Endothelial cell of umbilical vein (primary cell): Measurements from ENCODE around the gene HOXD3. TPM values are rescaled to one million over a fixed set of nuclear protein-coding genes. Genes with fewer than 3 reads are reported as not detected.

Experiments used
- BruUV-seq: library from RNA; stranded (reverse); fragments of 400-500 nt; replicated peaks from 2 replicates; lab custom pipeline; 2021; lab: Mats Ljungman, UMichigan
- CTCF ChIA-PET: fragments of 300-600, 350-600 bp; sonication (Branson Sonifier 250); formaldehyde crosslinking; loops from one replicate; lab custom pipeline; 2021; ENCODE audit warnings: antibody characterized with exemption, inconsistent platforms; lab: Charles Lee
- POLR2A ChIA-PET: fragments of 300-600, 350-600 bp; sonication (Branson Sonifier 250); formaldehyde crosslinking; loops from one replicate; lab custom pipeline; 2021; ENCODE audit warnings: antibody characterized with exemption, inconsistent platforms; lab: Charles Lee
- DNase-seq: peaks from one replicate; pipeline ENCODE4 v3.0.0-alpha.2; 2011; ENCODE audit warnings: low read depth, low spot score
- FAIRE-seq: peaks from 2 replicates; lab custom pipeline; 2011; peaks lifted over from hg19 to GRCh38; lab: Jason Lieb, UNC
- H2AFZ ChIP-seq: 2 replicates; pipeline ENCODE4 v1.6.0; 2012; ENCODE audit warnings: low read depth, low read length, control low read depth, inconsistent platforms
- H3K27ac ChIP-seq: 2 replicates; pipeline ENCODE4 v1.5.1; 2011; ENCODE audit warnings: low read depth, mild to moderate bottlenecking, control low read depth, low read length, moderate library complexity; ENCODE audit not compliant: insufficient read depth
- H3K27me3 ChIP-seq, 2 experiments: 2 replicates each; pipeline versions ENCODE4 v1.6.0 to v1.6.1; 2011; ENCODE audit warnings: low read length in 2 of 2, mixed read lengths in 1 of 2; ENCODE audit not compliant: control insufficient read depth in 2 of 2, insufficient read depth in 2 of 2
- H3K36me3 ChIP-seq, 2 experiments: 2 replicates in 1 of 2; 3 replicates in 1 of 2; pipeline ENCODE4 v1.5.1; 2011; ENCODE audit warnings: low read length in 2 of 2, mild to moderate bottlenecking in 1 of 2, moderate library complexity in 1 of 2; ENCODE audit not compliant: control insufficient read depth in 2 of 2, insufficient read depth in 2 of 2; ENCODE audit errors: extremely low read depth in 1 of 2
- H3K4me1 ChIP-seq: 3 replicates; pipeline ENCODE4 v1.5.1; 2011; ENCODE audit warnings: mild to moderate bottlenecking, low read length; ENCODE audit not compliant: control insufficient read depth, insufficient read depth; ENCODE audit errors: extremely low read depth
- H3K4me2 ChIP-seq: 2 replicates; pipeline ENCODE4 v1.6.1; 2011; ENCODE audit warnings: low read length, control low read depth, mixed read lengths; ENCODE audit not compliant: insufficient read depth
- H3K4me3 ChIP-seq, 3 experiments: fragments of 200-600 bp in 1 of 3; sonication (generic), shearing (Covaris generic) in 1 of 3; replicated peaks in 1 of 3; 2 replicates each; pipeline ENCODE4 v1.5.1; 2011 to 2016; ENCODE audit warnings: control low read depth in 3 of 3, low read length in 3 of 3, mild to moderate bottlenecking in 2 of 3, inconsistent platforms in 1 of 3, low read depth in 1 of 3, moderate library complexity in 1 of 3; ENCODE audit not compliant: insufficient read depth in 1 of 3
- H3K79me2 ChIP-seq: 2 replicates; pipeline ENCODE4 v1.6.0; 2012; ENCODE audit warnings: low read length, inconsistent platforms; ENCODE audit not compliant: control insufficient read depth, insufficient read depth
- H3K9ac ChIP-seq: replicated peaks from 2 replicates; pipeline ENCODE3; 2011; ENCODE audit warnings: low read length, control low read depth; ENCODE audit not compliant: insufficient read depth; ENCODE audit errors: extremely low read depth
- H3K9me1 ChIP-seq: replicated peaks from 3 replicates; pipeline ENCODE4 v1.6.0; 2011; ENCODE audit warnings: mild to moderate bottlenecking, low read length; ENCODE audit not compliant: control insufficient read depth, insufficient read depth; ENCODE audit errors: extremely low read depth
- H3K9me3 ChIP-seq: replicated peaks from 2 replicates; pipeline ENCODE4 v1.5.1; 2012; ENCODE audit warnings: low read length, inconsistent platforms; ENCODE audit not compliant: control insufficient read depth, insufficient read depth
- H4K20me1 ChIP-seq: replicated peaks from 2 replicates; pipeline ENCODE3; 2011; ENCODE audit warnings: mild to moderate bottlenecking, low read length; ENCODE audit not compliant: control insufficient read depth, insufficient read depth; ENCODE audit errors: extremely low read depth
- EZH2 ChIP-seq: IDR thresholded peaks from 2 replicates; pipeline ENCODE4 v1.6.1; 2012; ENCODE audit warnings: borderline replicate concordance, low read depth, mild to moderate bottlenecking, moderate library complexity, low read length, inconsistent platforms; ENCODE audit not compliant: severe bottlenecking
- FOS ChIP-seq: IDR thresholded peaks from 2 replicates; pipeline ENCODE4 v1.6.1; 2011; ENCODE audit warnings: mild to moderate bottlenecking, low read length, moderate library complexity, borderline replicate concordance; ENCODE audit not compliant: insufficient read depth
- GATA2 ChIP-seq: IDR thresholded peaks from 2 replicates; pipeline ENCODE4 v1.7.0; 2011; ENCODE audit warnings: low read depth, mild to moderate bottlenecking, moderate library complexity, mixed read lengths, low read length; ENCODE audit not compliant: insufficient read length, insufficient read depth
- JUN ChIP-seq: IDR thresholded peaks from 2 replicates; pipeline ENCODE4 v1.6.1; 2011; ENCODE audit warnings: borderline replicate concordance, low read depth; ENCODE audit not compliant: insufficient read length, insufficient read depth
- MYC ChIP-seq: IDR thresholded peaks from one replicate; pipeline ENCODE4 v1.6.1; 2011; ENCODE audit warnings: mild to moderate bottlenecking, low read depth, low read length
- POLR2A ChIP-seq: IDR thresholded peaks from 2 replicates; pipeline ENCODE4 v1.6.1; 2012; ENCODE audit warnings: low read depth, mild to moderate bottlenecking, control low read depth, low read length
- POLR2AphosphoS5 ChIP-seq: IDR thresholded peaks from 2 replicates; pipeline ENCODE4 v1.6.1; 2012; ENCODE audit warnings: low read depth, mild to moderate bottlenecking, control low read depth, low read length, moderate library complexity; ENCODE audit not compliant: insufficient read depth
- dilution Hi-C: fragments of 300-500 bp; cut with MboI; formaldehyde crosslinking; loops from one replicate; pipeline ENCODE4 v1.15.0; 2019; ENCODE audit warnings: low sequenced_read_pairs; ENCODE audit not compliant: extremely low pct_ligation_motif_present
- intact Hi-C: fragments of 100-400 bp; cut with micrococcal nuclease; formaldehyde crosslinking; loops from one replicate; pipeline ENCODE4 v1.10.0; 2022
- polyA plus RNA-seq, 4 experiments: library from polyadenylated mRNA; depleted of rRNA in 3 of 4; stranded (reverse) in 3 of 4; unstranded in 1 of 4; fragments of >200 nt; gene quantifications; 2 replicates each; pipeline versions ENCODE4 v1.2.1 to v1.2.3, GENCODE V29; 2011 to 2012; ENCODE audit warnings: missing spikeins in 1 of 4
- total RNA-seq: library from RNA; stranded (reverse); gene quantifications from 2 replicates; pipeline ENCODE4 v1.2.3, GENCODE V29; 2021
- TF ChIP-seq, protein P1 (sequence below): IDR thresholded peaks from 2 replicates; pipeline ENCODE4 v1.6.1; 2011; ENCODE audit not compliant: insufficient read depth, insufficient read length
- TF ChIP-seq, protein P2 (sequence below), 2 donors: IDR thresholded peaks; 1 replicate in 1 of 2; 2 replicates in 1 of 2; pipeline ENCODE4 v1.5.1; 2011; ENCODE audit warnings: low read length in 2 of 2, mild to moderate bottlenecking in 2 of 2, moderate library complexity in 2 of 2, control low read depth in 1 of 2, inconsistent platforms in 1 of 2, low read depth in 1 of 2; ENCODE audit not compliant: insufficient read depth in 1 of 2; ENCODE audit errors: extremely low read depth in 1 of 2

The HOXD3 gene
- total and polyA plus RNA-seq, 2 donors (not counting 3 experiments of a cell fraction or from before 2014, with no cell fraction given): 2.9 to 20.9 TPM

DNA sequence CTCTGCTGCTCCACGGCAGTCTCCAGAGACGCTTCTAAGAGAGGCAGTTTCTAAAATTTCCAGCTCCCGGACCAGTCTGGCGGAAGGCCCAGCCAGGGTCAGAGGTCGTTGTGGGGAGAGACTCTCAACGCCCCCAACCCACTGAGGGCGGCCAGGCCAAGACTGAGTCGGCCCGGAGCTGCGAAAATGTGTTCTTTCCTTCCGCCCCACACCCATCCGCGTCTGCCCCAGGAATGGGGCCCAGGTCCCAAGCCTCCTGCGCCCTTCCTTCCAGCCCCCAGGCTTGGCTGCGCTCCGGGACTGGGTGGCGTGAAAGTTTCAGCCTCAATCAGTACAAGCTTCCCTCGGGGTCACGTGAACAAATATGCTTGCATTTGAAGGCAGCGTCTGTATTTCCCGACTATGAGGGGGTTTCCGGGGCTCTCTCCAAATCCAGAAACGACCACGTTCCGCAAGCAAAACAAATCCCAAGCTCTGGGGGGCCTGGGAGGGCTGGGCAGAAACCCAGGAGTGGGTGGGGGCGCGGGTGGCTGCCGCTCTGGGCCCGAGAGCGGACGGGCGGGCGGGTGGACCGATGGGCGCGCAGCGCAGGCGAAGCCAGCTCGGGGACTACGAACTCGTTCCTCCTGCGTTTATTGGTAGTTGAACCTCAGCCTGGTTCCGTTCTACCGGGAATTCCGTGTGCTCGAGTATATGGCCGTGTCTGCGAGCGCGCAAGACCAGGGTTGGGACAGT lies 3.3 kb downstream of the HOXD3 start:
- DNase-seq (no peak), FAIRE-seq (no peak)
- dilution Hi-C loops: no loop called here
- no peaks in the 10 kb centered on the region for H4K20me1 ChIP-seq
- no peaks in the 10 kb centered on the region for H3K36me3 ChIP-seq
- H3K9me3 ChIP-seq: no peaks in the 10 kb centered on the region
- H3K27ac ChIP-seq: no peak overlapping the region
- H3K27me3 ChIP-seq: peaks cover 5 to 10% of the 10 kb centered on the region in 2 experiments
- no peak overlapping the region for H3K9ac ChIP-seq
- no peak overlapping the region for H2AFZ ChIP-seq
- TF ChIP-seq, protein P1, sequence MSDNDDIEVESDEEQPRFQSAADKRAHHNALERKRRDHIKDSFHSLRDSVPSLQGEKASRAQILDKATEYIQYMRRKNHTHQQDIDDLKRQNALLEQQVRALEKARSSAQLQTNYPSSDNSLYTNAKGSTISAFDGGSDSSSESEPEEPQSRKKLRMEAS: no peak
- no peak for TF ChIP-seq EZH2
- TF ChIP-seq POLR2A: no peak
- TF ChIP-seq FOS: no peak
- TF ChIP-seq, protein P2, sequence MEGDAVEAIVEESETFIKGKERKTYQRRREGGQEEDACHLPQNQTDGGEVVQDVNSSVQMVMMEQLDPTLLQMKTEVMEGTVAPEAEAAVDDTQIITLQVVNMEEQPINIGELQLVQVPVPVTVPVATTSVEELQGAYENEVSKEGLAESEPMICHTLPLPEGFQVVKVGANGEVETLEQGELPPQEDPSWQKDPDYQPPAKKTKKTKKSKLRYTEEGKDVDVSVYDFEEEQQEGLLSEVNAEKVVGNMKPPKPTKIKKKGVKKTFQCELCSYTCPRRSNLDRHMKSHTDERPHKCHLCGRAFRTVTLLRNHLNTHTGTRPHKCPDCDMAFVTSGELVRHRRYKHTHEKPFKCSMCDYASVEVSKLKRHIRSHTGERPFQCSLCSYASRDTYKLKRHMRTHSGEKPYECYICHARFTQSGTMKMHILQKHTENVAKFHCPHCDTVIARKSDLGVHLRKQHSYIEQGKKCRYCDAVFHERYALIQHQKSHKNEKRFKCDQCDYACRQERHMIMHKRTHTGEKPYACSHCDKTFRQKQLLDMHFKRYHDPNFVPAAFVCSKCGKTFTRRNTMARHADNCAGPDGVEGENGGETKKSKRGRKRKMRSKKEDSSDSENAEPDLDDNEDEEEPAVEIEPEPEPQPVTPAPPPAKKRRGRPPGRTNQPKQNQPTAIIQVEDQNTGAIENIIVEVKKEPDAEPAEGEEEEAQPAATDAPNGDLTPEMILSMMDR (IDR thresholded peaks at IDR 0.05; ENCODE audit: extremely low read depth in 1 of 2, insufficient read depth in 1 of 2, low read depth in 1 of 2, low read length in 2 of 2): no peak
- TF ChIP-seq POLR2AphosphoS5: no peak
- no peak for TF ChIP-seq JUN
- no peak for TF ChIP-seq GATA2
- no peak for TF ChIP-seq MYC
- CTCF ChIA-PET: interaction anchor here (0.8 to 3.4 kb wide), 2 partner anchors 295 to 394 kb away, joined by 3 to 14 read pairs; no protein-coding TSS in a partner anchor
- peaks cover 2% of the 10 kb centered on the region for H3K4me1 ChIP-seq
- no peak overlapping the region for H3K4me3 ChIP-seq
- POLR2A ChIA-PET: no interaction called here
- no peaks in the 10 kb centered on the region for H3K79me2 ChIP-seq
- intact Hi-C loops: no loop called here
- BruUV-seq: no TSS peak
- no peaks in the 10 kb centered on the region for H3K9me1 ChIP-seq
- H3K4me2 ChIP-seq: no peak overlapping the region
